ENCODE measurements around the gene AKT1S1. TPM values are rescaled to one million over a fixed set of nuclear protein-coding genes. Genes with fewer than 3 reads are reported as not detected.
"Not testable (repeated sequence)": the region's sequence is repeated elsewhere in the genome, so short reads cannot be mapped to it uniquely, and the experiment has no call there.

AKT1S1 gene
- total RNA-seq, 2 experiments from 2014 or later, result 17.3 to 19.9 TPM

- H3K9me3 Mint-ChIP-seq, result no peaks in the 10 kb centered on the region
- H3K36me3 Mint-ChIP-seq, result peaks cover 24% of the 10 kb centered on the region
- no peak overlapping the region for H3K27ac Mint-ChIP-seq
- DNase-seq, result no peak
- no peak overlapping the region for H3K4me3 Mint-ChIP-seq
- POLR2A ChIA-PET, result no interaction called here
- H3K27me3 Mint-ChIP-seq, result no peaks in the 10 kb centered on the region
- H3K4me1 Mint-ChIP-seq, result peaks cover 26% of the 10 kb centered on the region
- no peak for ATAC-seq (ENCODE audit: low read depth)
These were observed 41.6 kb downstream of the AKT1S1 start for GRCh38 chr19:49835562-49835961.

GRCh38 chr19:49833599-49833998, 43.6 kb downstream of the AKT1S1 start:
- H3K27ac Mint-ChIP-seq, result peak overlapping the region; percentile 61
- no peaks in the 10 kb centered on the region for H3K27me3 Mint-ChIP-seq
- ATAC-seq (ENCODE audit: low read depth) (no peak), DNase-seq (no peak)
- H3K4me1 Mint-ChIP-seq, result peaks cover 26% of the 10 kb centered on the region
- no peaks in the 10 kb centered on the region for H3K9me3 Mint-ChIP-seq
- POLR2A ChIA-PET, result interaction anchor here (0.6 kb wide), 1 partner anchor 20 kb away, joined by 3 read pairs; the partner anchor contains the start of gene FUZ
- no peak overlapping the region for H3K4me3 Mint-ChIP-seq
- peaks cover 16% of the 10 kb centered on the region for H3K36me3 Mint-ChIP-seq

- DNase-seq (no peak), ATAC-seq (ENCODE audit: low read depth) (no peak)
- Mint-ChIP-seq H3K4me1 (peaks cover 21% of the 10 kb centered on the region), H3K4me3 (peak overlapping the region; percentile 12), H3K9me3 (no peaks in the 10 kb centered on the region), H3K36me3 (peaks cover 11% of the 10 kb centered on the region), H3K27ac (peak overlapping the region; percentile 76), H3K27me3 (no peaks in the 10 kb centered on the region)
- POLR2A ChIA-PET, result interaction anchor here (0.6 to 1.4 kb wide), 2 partner anchors 15 to 97 kb away, joined by 3 read pairs; partner anchors contain the start of genes MED25 and NUP62
These were observed 44.6 kb downstream of the AKT1S1 start for GRCh38 chr19:49832556-49832955.

GRCh38 chr19:49831592-49831991, 45.6 kb downstream of the AKT1S1 start:
- H3K27ac Mint-ChIP-seq, result no peak overlapping the region
- POLR2A ChIA-PET, result interaction anchor here (1.0 to 1.4 kb wide), 2 partner anchors 19 to 98 kb away, joined by 3 read pairs; partner anchors contain the start of genes NUP62 and PTOV1

GRCh38 chr19:49830766-49831165, 46.4 kb downstream of the AKT1S1 start:
- Mint-ChIP-seq H3K4me1 (peaks cover 16% of the 10 kb centered on the region), H3K27ac (peak overlapping the region; percentile 63), H3K4me3 (no peak overlapping the region), H3K27me3 (no peaks in the 10 kb centered on the region), H3K36me3 (peaks cover 9% of the 10 kb centered on the region), H3K9me3 (no peaks in the 10 kb centered on the region)
- ATAC-seq (ENCODE audit: low read depth) (no peak), DNase-seq (no peak)
- POLR2A ChIA-PET, result interaction anchor here (0.5 to 1.0 kb wide), 3 partner anchors 9 to 20 kb away, joined by 3 read pairs; no protein-coding TSS in a partner anchor

More at GRCh38 chr19:49831592-49831991, 45.6 kb downstream of the AKT1S1 start:
- Mint-ChIP-seq H3K4me3 (no peak overlapping the region), H3K27me3 (no peaks in the 10 kb centered on the region), H3K9me3 (no peaks in the 10 kb centered on the region), H3K4me1 (peaks cover 16% of the 10 kb centered on the region), H3K36me3 (peaks cover 9% of the 10 kb centered on the region)
- ATAC-seq (ENCODE audit: low read depth) (no peak), DNase-seq (no peak)

- Mint-ChIP-seq H3K27me3 (no peaks in the 10 kb centered on the region), H3K4me3 (no peak overlapping the region), H3K9me3 (no peaks in the 10 kb centered on the region), H3K27ac (no peak overlapping the region), H3K4me1 (peaks cover 14% of the 10 kb centered on the region), H3K36me3 (peaks cover 8% of the 10 kb centered on the region)
- DNase-seq (no peak), ATAC-seq (ENCODE audit: low read depth) (no peak)
- POLR2A ChIA-PET, result no interaction called here
These were observed 47.4 kb downstream of the AKT1S1 start for GRCh38 chr19:49829721-49830120.

- DNase-seq, result no peak
- ATAC-seq (ENCODE audit: low read depth), result no peak
- no peaks in the 10 kb centered on the region for H3K27me3 Mint-ChIP-seq
- POLR2A ChIA-PET, result no interaction called here
- H3K4me1 Mint-ChIP-seq, result peaks cover 14% of the 10 kb centered on the region
- no peak overlapping the region for H3K4me3 Mint-ChIP-seq
- peaks cover 8% of the 10 kb centered on the region for H3K36me3 Mint-ChIP-seq
- H3K27ac Mint-ChIP-seq, result no peak overlapping the region
- H3K9me3 Mint-ChIP-seq, result no peaks in the 10 kb centered on the region
These were observed 48.0 kb downstream of the AKT1S1 start for GRCh38 chr19:49829200-49829599.

- no peak for ATAC-seq (ENCODE audit: low read depth)
- Mint-ChIP-seq H3K27me3 (no peaks in the 10 kb centered on the region), H3K9me3 (no peaks in the 10 kb centered on the region), H3K4me3 (no peak overlapping the region), H3K4me1 (peaks cover 5% of the 10 kb centered on the region), H3K27ac (no peak overlapping the region), H3K36me3 (peaks cover 6% of the 10 kb centered on the region)
- no peak for DNase-seq
- POLR2A ChIA-PET, result no interaction called here
These were observed 50.1 kb downstream of the AKT1S1 start for GRCh38 chr19:49827034-49827433.

GRCh38 chr19:49824662-49825061, 52.5 kb downstream of the AKT1S1 start:
- Mint-ChIP-seq H3K36me3 (peaks cover 5% of the 10 kb centered on the region), H3K4me3 (no peak overlapping the region), H3K27ac (no peak overlapping the region), H3K4me1 (peaks cover 5% of the 10 kb centered on the region), H3K9me3 (no peaks in the 10 kb centered on the region), H3K27me3 (no peaks in the 10 kb centered on the region)
- ATAC-seq (ENCODE audit: low read depth) (no peak), DNase-seq (no peak)
- POLR2A ChIA-PET, result no interaction called here

GRCh38 chr19:49823472-49823871, 53.7 kb downstream of the AKT1S1 start:
- peaks cover 6% of the 10 kb centered on the region for H3K36me3 Mint-ChIP-seq
- POLR2A ChIA-PET, result no interaction called here
- H3K27me3 Mint-ChIP-seq, result no peaks in the 10 kb centered on the region
- no peaks in the 10 kb centered on the region for H3K9me3 Mint-ChIP-seq
- H3K4me3 Mint-ChIP-seq, result no peak overlapping the region
- H3K27ac Mint-ChIP-seq, result no peak overlapping the region
- H3K4me1 Mint-ChIP-seq, result peaks cover 10% of the 10 kb centered on the region
- ATAC-seq (ENCODE audit: low read depth) (no peak), DNase-seq (no peak)

- Mint-ChIP-seq H3K27ac (peak overlapping the region; percentile 42), H3K27me3 (no peaks in the 10 kb centered on the region), H3K36me3 (peaks cover 8% of the 10 kb centered on the region), H3K4me3 (no peak overlapping the region), H3K9me3 (no peaks in the 10 kb centered on the region), H3K4me1 (peaks cover 16% of the 10 kb centered on the region)
- DNase-seq (no peak), ATAC-seq (ENCODE audit: low read depth) (no peak)
- POLR2A ChIA-PET, result interaction anchor here (1.1 to 2.6 kb wide), 2 partner anchors 30 to 41 kb away, joined by 3 to 23 read pairs; partner anchors contain the start of gene PTOV1
These were observed 57.0 kb downstream of the AKT1S1 start for GRCh38 chr19:49820125-49820524.

GRCh38 chr19:49819452-49820115, 57.6 kb downstream of the AKT1S1 start:
- H3K36me3 Mint-ChIP-seq; ATAC-seq (ENCODE audit: low read depth); DNase-seq; H3K27me3 Mint-ChIP-seq; H3K9me3 Mint-ChIP-seq: not testable (repeated sequence)
- Mint-ChIP-seq H3K27ac (peak overlapping the region; percentile 99), H3K4me1 (peaks cover 18% of the 10 kb centered on the region), H3K4me3 (peak overlapping the region; percentile 97)
- POLR2A ChIA-PET, result interaction anchor here (0.6 to 2.6 kb wide), 5 partner anchors 11 to 103 kb away, joined by 3 to 23 read pairs (median 3); partner anchors contain the start of gene PTOV1
